OCI-M2 (cell line): ENCODE measurements around the gene STARD3.
"Not testable (repeated sequence)": the region's sequence is repeated elsewhere in the genome, so short reads cannot be mapped to it uniquely, and the experiment has no call there.

Experiments used
- DNase-seq: peaks from one replicate; lab custom pipeline; 2025; ENCODE audit not compliant: unreplicated experiment; lab: John Stamatoyannopoulos, UW

STARD3 gene

DNA sequence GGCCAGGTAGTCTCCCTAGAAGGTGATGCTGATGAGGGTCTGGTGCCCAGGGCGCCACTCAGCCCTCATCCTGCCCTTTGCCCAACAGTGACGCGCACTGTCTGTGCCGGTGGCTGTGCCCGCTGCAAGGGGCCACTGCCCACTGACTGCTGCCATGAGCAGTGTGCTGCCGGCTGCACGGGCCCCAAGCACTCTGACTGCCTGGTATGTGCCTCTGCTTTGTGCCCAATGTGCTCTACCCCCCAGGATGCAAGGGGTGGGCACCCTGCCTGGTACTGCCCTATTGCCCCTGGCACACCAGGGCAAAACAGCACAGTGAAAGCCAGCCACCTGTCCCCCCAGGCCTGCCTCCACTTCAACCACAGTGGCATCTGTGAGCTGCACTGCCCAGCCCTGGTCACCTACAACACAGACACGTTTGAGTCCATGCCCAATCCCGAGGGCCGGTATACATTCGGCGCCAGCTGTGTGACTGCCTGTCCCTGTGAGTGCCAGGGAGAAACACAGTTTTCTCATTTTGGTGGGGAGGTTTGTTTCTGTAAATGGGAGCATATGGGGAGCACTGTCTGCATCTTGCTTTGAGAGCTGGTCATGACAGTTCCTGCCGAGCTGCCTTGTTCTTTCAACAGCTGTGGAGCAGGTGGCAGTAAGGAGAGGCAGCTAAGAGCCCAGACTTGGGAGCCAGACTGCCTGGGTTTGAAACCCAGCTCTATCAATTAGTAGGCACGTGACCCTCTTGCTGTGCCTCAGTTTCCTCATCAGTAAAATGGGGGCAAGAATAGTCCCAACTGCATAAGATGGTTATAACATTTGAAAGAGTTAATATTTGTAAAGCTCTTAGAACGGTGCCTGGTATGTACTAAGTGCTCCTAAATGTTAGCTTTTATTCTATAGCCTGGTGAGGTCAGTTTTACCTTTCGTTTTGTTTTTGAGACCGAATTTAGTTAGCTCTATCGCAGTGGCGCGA lies 73.3 kb downstream of the STARD3 start:
- DNase-seq: no peak

DNA sequence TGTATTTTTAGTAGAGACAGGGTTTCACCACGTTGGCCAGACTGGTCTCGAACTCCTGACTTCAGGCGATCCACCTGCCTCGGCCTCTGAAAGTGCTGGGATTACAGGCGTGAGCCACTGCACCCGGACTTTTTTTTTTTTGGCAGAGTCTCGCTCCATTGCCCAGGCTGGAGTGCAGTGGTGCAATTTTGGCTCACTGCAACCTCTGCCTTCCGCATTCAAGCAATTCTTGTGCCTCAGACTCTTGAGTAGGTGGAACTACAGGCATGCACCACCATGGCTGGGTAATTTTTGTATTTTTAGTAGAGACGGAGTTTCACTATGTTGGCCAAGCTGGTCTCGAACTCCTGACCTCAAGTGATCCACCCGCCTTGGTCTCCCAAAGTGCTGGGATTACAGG lies 74.1 kb downstream of the STARD3 start:
- not testable (repeated sequence) for DNase-seq

DNA sequence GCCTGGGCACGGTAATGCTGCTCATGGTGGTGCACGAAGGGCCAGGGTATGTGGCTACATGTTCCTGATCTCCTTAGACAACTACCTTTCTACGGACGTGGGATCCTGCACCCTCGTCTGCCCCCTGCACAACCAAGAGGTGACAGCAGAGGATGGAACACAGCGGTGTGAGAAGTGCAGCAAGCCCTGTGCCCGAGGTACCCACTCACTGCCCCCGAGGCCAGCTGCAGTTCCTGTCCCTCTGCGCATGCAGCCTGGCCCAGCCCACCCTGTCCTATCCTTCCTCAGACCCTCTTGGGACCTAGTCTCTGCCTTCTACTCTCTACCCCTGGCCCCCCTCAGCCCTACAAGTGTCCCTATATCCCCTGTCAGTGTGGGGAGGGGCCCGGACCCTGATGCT lies 74.9 kb downstream of the STARD3 start:
- DNase-seq: no peak
